Tibial artery (tissue), 4 donors: ENCODE measurements around the gene CAPNS1.

Source experiments
- DNase-seq, 2 donors: peaks; one replicate each; pipeline ENCODE4 v3.0.0-alpha.2; 2019
- H3K27ac ChIP-seq, 2 donors: fragments of 200-600 bp; sonication (generic) in 1 of 2; 1 replicate in 1 of 2; 2 replicates in 1 of 2; pipeline ENCODE4 v1.5.1; 2018 to 2019; ENCODE audit warnings: mild to moderate bottlenecking in 1 of 2
- H3K27me3 ChIP-seq, 2 donors: fragments of 200-600 bp; sonication (generic) in 1 of 2; one replicate each; pipeline versions ENCODE4 v1.5.1 to v1.6.0; 2016 to 2019
- H3K36me3 ChIP-seq, 3 donors: fragments of 200-600 bp; sonication (generic) in 2 of 3; one replicate each; pipeline ENCODE4 v1.5.1; 2016 to 2019; ENCODE audit warnings: mild to moderate bottlenecking in 2 of 3
- H3K4me1 ChIP-seq, 4 donors: fragments of 200-600 bp; sonication (generic) in 2 of 4; 1 replicate in 3 of 4; 2 replicates in 1 of 4; pipeline ENCODE4 v1.5.1; 2016 to 2019
- H3K4me3 ChIP-seq, 2 donors: fragments of 200-600 bp; sonication (generic) in 1 of 2; 1 replicate in 1 of 2; 2 replicates in 1 of 2; pipeline ENCODE4 v1.5.1; 2018 to 2019; ENCODE audit warnings: mild to moderate bottlenecking in 2 of 2
- H3K9me3 ChIP-seq, 3 donors: fragments of 200-600 bp; sonication (generic) in 1 of 3; one replicate each; pipeline ENCODE4 v1.5.1; 2016 to 2019
- CTCF ChIP-seq, 2 experiments: fragments of 200-600 bp in 1 of 2; fragments of 450-650 bp in 1 of 2; IDR thresholded peaks; one replicate each; pipeline ENCODE4 v1.5.1; 2017 to 2019; ENCODE audit warnings: antibody characterized with exemption in 2 of 2, mild to moderate bottlenecking in 1 of 2, moderate library complexity in 1 of 2
- intact Hi-C: fragments of 100-400 bp; cut with DNase I; formaldehyde crosslinking; loops from one replicate; pipeline ENCODE4 v1.15.0; 2023; ENCODE audit warnings: low total_unique reads

CAPNS1 gene

GRCh38 chr19:36139473-36140303 is at the start of gene CAPNS1:
Gene CAPNS1 (plus strand): TSS chr19:36140066. CDS start chr19:36141012, 946 bp downstream.
- peak within 1 kb of the TSS; percentile 94 to 95 for H3K4me3 ChIP-seq
- peak in 1 of 2 experiments; percentile 23 for TF ChIP-seq CTCF (IDR thresholded peaks at IDR 0.05)
- H3K27ac ChIP-seq, result peak within 1 kb of the TSS; percentile 99 to 100
- intact Hi-C loops, result no loop called here
- no peaks in the 10 kb centered on the region for H3K9me3 ChIP-seq
- DNase-seq, result peak; percentile 96 to 99
- H3K36me3 ChIP-seq, result peaks cover 22 to 29% (median 27%) of the 10 kb centered on the region in 3 donors
- H3K4me1 ChIP-seq, result peaks cover 0 to 35% (median 30%) of the 10 kb centered on the region in 4 donors
- no peaks in the 10 kb centered on the region for H3K27me3 ChIP-seq

GRCh38 chr19:36090910-36091695 is 48.8 kb upstream of the CAPNS1 start:
- intact Hi-C loops, result no loop called here
- DNase-seq, result no peak
- Histone ChIP-seq H3K27me3 (no peaks in the 10 kb centered on the region), H3K4me3 (no peak overlapping the region), H3K4me1 (no peaks in the 10 kb centered on the region), H3K27ac (no peak overlapping the region), H3K9me3 (no peaks in the 10 kb centered on the region), H3K36me3 (no peaks in the 10 kb centered on the region)
- TF ChIP-seq CTCF (IDR thresholded peaks at IDR 0.05), result no peak

- Histone ChIP-seq H3K9me3 (no peaks in the 10 kb centered on the region), H3K27ac (no peak overlapping the region), H3K4me3 (no peak overlapping the region), H3K27me3 (no peaks in the 10 kb centered on the region), H3K36me3 (no peaks in the 10 kb centered on the region), H3K4me1 (no peaks in the 10 kb centered on the region)
- no peak for DNase-seq
- TF ChIP-seq CTCF (IDR thresholded peaks at IDR 0.05), result no peak
- intact Hi-C loops, result no loop called here
Measured at GRCh38 chr19:36092566-36092965, 47.3 kb upstream of the CAPNS1 start.

- intact Hi-C loops, result no loop called here
- no peaks in the 10 kb centered on the region for H3K27me3 ChIP-seq
- no peaks in the 10 kb centered on the region for H3K4me1 ChIP-seq
- no peak overlapping the region for H3K27ac ChIP-seq
- no peaks in the 10 kb centered on the region for H3K9me3 ChIP-seq
- no peak overlapping the region for H3K4me3 ChIP-seq
- no peak for DNase-seq
- no peaks in the 10 kb centered on the region for H3K36me3 ChIP-seq
- no peak for TF ChIP-seq CTCF (IDR thresholded peaks at IDR 0.05)
Measured at GRCh38 chr19:36093146-36093662, 46.7 kb upstream of the CAPNS1 start.

- no peak overlapping the region for H3K4me3 ChIP-seq
- no peaks in the 10 kb centered on the region for H3K36me3 ChIP-seq
- H3K27ac ChIP-seq, result no peak overlapping the region
- no peak for TF ChIP-seq CTCF (IDR thresholded peaks at IDR 0.05)
- intact Hi-C loops, result no loop called here
- H3K27me3 ChIP-seq, result no peaks in the 10 kb centered on the region
- no peaks in the 10 kb centered on the region for H3K9me3 ChIP-seq
- no peaks in the 10 kb centered on the region for H3K4me1 ChIP-seq
- DNase-seq, result no peak
Measured at GRCh38 chr19:36093687-36094086, 46.2 kb upstream of the CAPNS1 start.
